Breast epithelium (tissue), 4 donors: ENCODE measurements around the gene ADRA2B. TPM values are rescaled to one million over a fixed set of nuclear protein-coding genes. Genes with fewer than 3 reads are reported as not detected.
A peak's percentile ranks its signal among the peaks of the same experiment; 100 is the strongest.

ENCODE experiments used
- DNase-seq, 2 donors: peaks; one replicate each; pipeline ENCODE4 v3.0.0-alpha.2; 2019; ENCODE audit warnings: low spot score in 2 of 2
- H3K27ac ChIP-seq, 2 donors: fragments of 200-600 bp; sonication (generic) in 1 of 2; one replicate each; pipeline ENCODE4 v1.5.1; 2016 to 2019; ENCODE audit warnings: mild to moderate bottlenecking in 1 of 2
- H3K27me3 ChIP-seq, 2 donors: fragments of 200-600 bp; sonication (generic) in 1 of 2; one replicate each; pipeline versions ENCODE4 v1.5.1 to v1.6.0; 2017 to 2019; ENCODE audit warnings: control low read depth in 1 of 2, mild to moderate bottlenecking in 1 of 2
- H3K36me3 ChIP-seq: fragments of 200-600 bp; one replicate; pipeline ENCODE4 v1.5.1; 2019
- H3K4me1 ChIP-seq, 2 donors: fragments of 200-600 bp; sonication (generic); one replicate each; pipeline ENCODE4 v1.5.1; 2016 to 2019; ENCODE audit warnings: control low read depth in 1 of 2
- H3K4me3 ChIP-seq, 3 donors: fragments of 200-600 bp; sonication (generic); 1 replicate in 2 of 3; 2 replicates in 1 of 3; pipeline ENCODE4 v1.5.1; 2016 to 2019; ENCODE audit warnings: mild to moderate bottlenecking in 3 of 3, moderate library complexity in 2 of 3
- H3K9me3 ChIP-seq, 2 donors: fragments of 200-600 bp; sonication (generic) in 1 of 2; one replicate each; pipeline ENCODE4 v1.5.1; 2016 to 2019; ENCODE audit warnings: control low read depth in 1 of 2
- POLR2A ChIP-seq: fragments of 450-650 bp; IDR thresholded peaks from one replicate; pipeline ENCODE4 v1.6.1; 2016; ENCODE audit warnings: antibody characterized with exemption, mild to moderate bottlenecking, moderate library complexity
- POLR2AphosphoS5 ChIP-seq, 3 donors: sonication (generic); formaldehyde crosslinking; IDR thresholded peaks; one replicate each; pipeline ENCODE4 v1.6.1; 2017; ENCODE audit warnings: antibody characterized with exemption in 3 of 3
- intact Hi-C: fragments of 100-400 bp; cut with DNase I; formaldehyde crosslinking; loops from one replicate; pipeline ENCODE4 v1.15.1; 2023; ENCODE audit warnings: low total_unique reads
- total RNA-seq, 3 donors: library from RNA; depleted of rRNA; stranded (reverse); fragments of >200 nt; gene quantifications; one replicate each; pipeline ENCODE4 v1.1.0, GENCODE V29; 2016
- TF ChIP-seq, protein P1 (sequence below), 3 donors: fragments of 450-650 bp; IDR thresholded peaks; one replicate each; pipeline ENCODE4 v1.5.1; 2016 to 2017; ENCODE audit warnings: antibody characterized with exemption in 3 of 3, mild to moderate bottlenecking in 3 of 3, moderate library complexity in 3 of 3

Gene ADRA2B
- total RNA-seq, 3 donors from 2014 or later = 1.3 to 1.6 (median 1.4) TPM

DNA sequence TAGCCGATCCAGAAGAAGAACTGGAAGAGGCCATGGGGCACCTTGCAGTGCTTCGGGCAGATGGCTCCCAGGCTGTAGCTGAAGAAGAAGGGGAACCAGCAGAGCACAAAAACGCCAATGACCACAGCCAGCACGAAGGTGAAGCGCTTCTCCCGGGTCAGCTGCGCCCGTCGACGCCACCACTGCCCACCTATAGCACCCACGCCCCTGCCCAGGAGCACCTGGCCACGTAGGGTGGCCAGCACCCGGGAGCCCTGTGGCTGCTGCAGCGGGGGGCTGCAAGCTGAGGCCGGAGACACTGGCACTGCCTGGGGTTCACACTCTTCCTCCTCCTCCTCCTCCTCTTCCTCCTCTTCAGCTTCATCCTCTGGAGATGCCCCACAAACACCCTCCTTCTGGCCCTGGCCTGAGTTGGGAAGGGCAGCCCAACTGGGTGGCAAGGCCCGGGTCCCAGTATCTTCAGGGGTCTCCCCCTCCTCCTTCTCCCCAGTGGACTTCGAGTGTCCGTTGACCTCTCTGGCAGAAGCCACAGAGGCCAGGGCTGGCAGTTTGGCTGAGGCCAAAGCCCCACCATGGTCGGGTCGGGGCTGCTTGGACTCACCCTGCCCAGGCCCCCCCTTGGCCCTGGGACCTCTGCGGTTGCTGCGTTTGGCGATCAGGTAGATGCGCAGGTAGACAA lies 1.3 kb downstream of the ADRA2B start:
- TF ChIP-seq POLR2A (no peak), POLR2AphosphoS5 (IDR thresholded peaks at IDR 0.05) (no peak)
- TF ChIP-seq, protein P1, sequence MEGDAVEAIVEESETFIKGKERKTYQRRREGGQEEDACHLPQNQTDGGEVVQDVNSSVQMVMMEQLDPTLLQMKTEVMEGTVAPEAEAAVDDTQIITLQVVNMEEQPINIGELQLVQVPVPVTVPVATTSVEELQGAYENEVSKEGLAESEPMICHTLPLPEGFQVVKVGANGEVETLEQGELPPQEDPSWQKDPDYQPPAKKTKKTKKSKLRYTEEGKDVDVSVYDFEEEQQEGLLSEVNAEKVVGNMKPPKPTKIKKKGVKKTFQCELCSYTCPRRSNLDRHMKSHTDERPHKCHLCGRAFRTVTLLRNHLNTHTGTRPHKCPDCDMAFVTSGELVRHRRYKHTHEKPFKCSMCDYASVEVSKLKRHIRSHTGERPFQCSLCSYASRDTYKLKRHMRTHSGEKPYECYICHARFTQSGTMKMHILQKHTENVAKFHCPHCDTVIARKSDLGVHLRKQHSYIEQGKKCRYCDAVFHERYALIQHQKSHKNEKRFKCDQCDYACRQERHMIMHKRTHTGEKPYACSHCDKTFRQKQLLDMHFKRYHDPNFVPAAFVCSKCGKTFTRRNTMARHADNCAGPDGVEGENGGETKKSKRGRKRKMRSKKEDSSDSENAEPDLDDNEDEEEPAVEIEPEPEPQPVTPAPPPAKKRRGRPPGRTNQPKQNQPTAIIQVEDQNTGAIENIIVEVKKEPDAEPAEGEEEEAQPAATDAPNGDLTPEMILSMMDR (IDR thresholded peaks at IDR 0.05) = no peak
- intact Hi-C loops = loop anchor here (10.0 kb wide), 2 partner anchors 90 to 960 kb away; partner anchors contain the start of gene ZNF514
- Histone ChIP-seq H3K4me3 (peak overlapping the region in 2 of 3 donors; percentile 8 to 91), H3K4me1 (peaks cover 3 to 12% of the 10 kb centered on the region in 2 donors), H3K36me3 (no peaks in the 10 kb centered on the region), H3K9me3 (no peaks in the 10 kb centered on the region), H3K27me3 (peaks cover 0 to 4% of the 10 kb centered on the region in 2 donors), H3K27ac (no peak overlapping the region)
- no peak for DNase-seq

DNA sequence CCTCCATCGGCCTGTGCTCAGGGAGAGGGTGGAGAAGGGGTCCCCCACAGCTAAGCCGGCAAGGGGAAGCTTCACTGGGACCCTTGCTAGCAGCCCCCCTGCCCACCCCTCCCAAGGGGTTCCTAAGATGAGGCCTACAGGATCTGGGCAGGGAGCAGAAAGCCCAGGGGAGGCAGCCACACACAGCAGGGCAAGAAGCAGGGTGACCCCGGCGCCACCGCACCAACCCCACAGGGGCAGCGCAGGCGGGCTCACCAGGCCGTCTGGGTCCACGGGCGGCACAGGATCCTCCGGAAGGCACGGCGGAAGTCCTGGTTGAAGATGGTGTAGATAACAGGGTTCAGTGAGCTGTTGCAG lies 1.8 kb downstream of the ADRA2B start:
- H3K27ac ChIP-seq = no peak overlapping the region
- H3K4me1 ChIP-seq = peaks cover 3 to 12% of the 10 kb centered on the region in 2 donors
- intact Hi-C loops = loop anchor here (10.0 kb wide), 2 partner anchors 90 to 960 kb away; partner anchors contain the start of gene ZNF514
- H3K36me3 ChIP-seq = no peaks in the 10 kb centered on the region
- TF ChIP-seq, protein P1 (IDR thresholded peaks at IDR 0.05) = no peak
- no peak for TF ChIP-seq POLR2A
- TF ChIP-seq POLR2AphosphoS5 (IDR thresholded peaks at IDR 0.05) = no peak
- no peak overlapping the region for H3K4me3 ChIP-seq
- DNase-seq = no peak
- H3K9me3 ChIP-seq = no peaks in the 10 kb centered on the region
- H3K27me3 ChIP-seq = peaks cover 0 to 4% of the 10 kb centered on the region in 2 donors

DNA sequence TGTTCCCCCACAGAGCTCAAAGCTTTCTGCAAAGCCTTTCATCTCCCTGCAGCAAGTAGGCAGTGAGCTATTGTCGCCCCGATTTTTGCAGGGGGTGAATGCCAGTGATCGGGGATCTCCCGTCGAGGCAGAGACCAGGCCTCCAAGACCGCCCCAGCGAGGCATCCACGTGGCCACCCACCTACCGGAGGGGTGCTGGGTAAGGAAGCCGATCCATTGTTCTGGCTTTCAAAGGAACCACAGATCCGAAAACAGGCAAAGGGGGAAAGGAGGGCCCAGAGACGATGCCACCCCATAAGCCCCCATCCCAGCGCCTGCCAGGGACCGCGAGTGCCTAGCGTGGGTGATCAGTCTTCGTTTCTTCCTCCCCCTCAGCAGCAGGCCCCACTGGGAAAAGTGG lies 2.4 kb downstream of the ADRA2B start:
- no peak for DNase-seq
- TF ChIP-seq POLR2A = no peak
- TF ChIP-seq, protein P1 (IDR thresholded peaks at IDR 0.05) = no peak
- TF ChIP-seq POLR2AphosphoS5 (IDR thresholded peaks at IDR 0.05) = no peak
- peaks cover 0 to 4% of the 10 kb centered on the region in 2 donors for H3K27me3 ChIP-seq
- H3K4me3 ChIP-seq = no peak overlapping the region
- no peaks in the 10 kb centered on the region for H3K9me3 ChIP-seq
- no peaks in the 10 kb centered on the region for H3K36me3 ChIP-seq
- H3K4me1 ChIP-seq = peaks cover 3 to 12% of the 10 kb centered on the region in 2 donors
- H3K27ac ChIP-seq = no peak overlapping the region
- intact Hi-C loops = loop anchor here (10.0 kb wide), 2 partner anchors 89 to 959 kb away; partner anchors contain the start of gene ZNF514

DNA sequence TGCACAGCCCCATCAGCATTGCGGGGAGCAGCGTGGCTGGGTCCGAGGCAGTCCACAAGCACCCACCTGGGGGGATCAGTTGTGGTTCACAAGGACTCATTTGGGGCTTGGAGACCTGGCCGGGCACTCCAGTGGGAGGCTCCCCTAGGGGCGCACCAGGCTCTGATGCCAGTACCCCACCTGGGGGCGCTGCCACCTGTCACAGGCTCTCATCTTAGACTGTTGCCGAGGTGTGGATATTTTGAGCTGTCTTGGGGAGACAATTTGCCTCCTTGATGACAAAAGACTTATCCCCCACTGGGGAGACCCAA lies 3.0 kb downstream of the ADRA2B start:
- H3K9me3 ChIP-seq = no peaks in the 10 kb centered on the region
- no peak for DNase-seq
- TF ChIP-seq POLR2AphosphoS5 (IDR thresholded peaks at IDR 0.05) (no peak), POLR2A (no peak)
- TF ChIP-seq, protein P1 (IDR thresholded peaks at IDR 0.05) = no peak
- no peaks in the 10 kb centered on the region for H3K36me3 ChIP-seq
- H3K4me1 ChIP-seq = peaks cover 3 to 9% of the 10 kb centered on the region in 2 donors
- intact Hi-C loops = loop anchor here (10.0 kb wide), 2 partner anchors 89 to 959 kb away; partner anchors contain the start of gene ZNF514
- no peak overlapping the region for H3K27ac ChIP-seq
- peaks cover 0 to 4% of the 10 kb centered on the region in 2 donors for H3K27me3 ChIP-seq
- no peak overlapping the region for H3K4me3 ChIP-seq
